Activated B cell treated with CpG ODN at 0.5 μM for 24 hours (primary cell): ENCODE data around the gene KCNJ13. TPM values are rescaled to one million over a fixed set of nuclear protein-coding genes. Genes with fewer than 3 reads are reported as not detected.

Experiments used
- ATAC-seq: fragments of 200-7000 bp; cut with Tn5 transposase; one replicate; pipeline ENCODE4 v1.10.0; 2021; ENCODE audit warnings: low read depth, mild to moderate bottlenecking, moderate library complexity
- CTCF ChIA-PET: fragments of 350-600 bp; sonication (Branson Sonifier 250); formaldehyde crosslinking; loops from one replicate; lab custom pipeline; 2021; ENCODE audit warnings: antibody characterized with exemption; lab: Charles Lee
- POLR2A ChIA-PET: fragments of 350-600 bp; sonication (Branson Sonifier 250); formaldehyde crosslinking; loops from one replicate; lab custom pipeline; 2021; ENCODE audit warnings: antibody characterized with exemption; lab: Charles Lee
- DNase-seq: peaks from one replicate; pipeline ENCODE4 v3.0.0; 2022
- H3K27ac Mint-ChIP-seq: one replicate; pipeline ENCODE4 v1.8.0; 2020; ENCODE audit warnings: mixed read lengths
- H3K27me3 Mint-ChIP-seq: one replicate; pipeline ENCODE4 v1.8.0; 2021; ENCODE audit warnings: mixed read lengths
- H3K36me3 Mint-ChIP-seq: one replicate; pipeline ENCODE4 v1.8.0; 2021; ENCODE audit warnings: low read depth, mixed read lengths
- H3K4me1 Mint-ChIP-seq: one replicate; pipeline ENCODE4 v1.8.0; 2021; ENCODE audit warnings: mixed read lengths
- H3K4me3 Mint-ChIP-seq: one replicate; pipeline ENCODE4 v1.8.0; 2020; ENCODE audit warnings: mild to moderate bottlenecking, mixed read lengths
- H3K9me3 Mint-ChIP-seq: one replicate; pipeline ENCODE4 v1.8.0; 2020; ENCODE audit warnings: mixed read lengths
- CTCF ChIP-seq: fragments of 200-600 bp; IDR thresholded peaks from one replicate; pipeline ENCODE4 v1.8.0; 2022; ENCODE audit warnings: antibody characterized with exemption, mild to moderate bottlenecking
- intact Hi-C: fragments of 100-400 bp; cut with micrococcal nuclease; formaldehyde crosslinking; loops from one replicate; pipeline ENCODE4 v1.15.1; 2024
- total RNA-seq: library from RNA; stranded (reverse); gene quantifications from 2 replicates; pipeline ENCODE4 v1.2.3, GENCODE V29; 2022

KCNJ13 gene
- total RNA-seq, 1 donor from 2014 or later = not detected

- no peak overlapping the region for H3K4me3 Mint-ChIP-seq
- intact Hi-C loops = no loop called here
- CTCF ChIA-PET = no interaction called here
- peaks cover 35% of the 10 kb centered on the region for H3K36me3 Mint-ChIP-seq
- H3K4me1 Mint-ChIP-seq = peaks cover 11% of the 10 kb centered on the region
- TF ChIP-seq CTCF = no peak
- H3K9me3 Mint-ChIP-seq = no peaks in the 10 kb centered on the region
- H3K27ac Mint-ChIP-seq = no peak overlapping the region
- POLR2A ChIA-PET = interaction anchor here (0.7 to 0.8 kb wide), 2 partner anchors 11 to 27 kb away, joined by 3 to 12 read pairs; no protein-coding TSS in a partner anchor
- no peaks in the 10 kb centered on the region for H3K27me3 Mint-ChIP-seq
- DNase-seq = no peak
- ATAC-seq = no peak
Observed at GRCh38 chr2:232783278-232783677, 6.9 kb upstream of the KCNJ13 start.

GRCh38 chr2:232781765-232782164, 5.4 kb upstream of the KCNJ13 start:
- Mint-ChIP-seq H3K27me3 (no peaks in the 10 kb centered on the region), H3K36me3 (peaks cover 24% of the 10 kb centered on the region), H3K4me1 (peaks cover 11% of the 10 kb centered on the region), H3K27ac (peak overlapping the region; percentile 72), H3K9me3 (no peaks in the 10 kb centered on the region), H3K4me3 (peak overlapping the region; percentile 25)
- intact Hi-C loops = no loop called here
- ChIA-PET POLR2A (no interaction called here), CTCF (no interaction called here)
- TF ChIP-seq CTCF = no peak
- DNase-seq = no peak
- ATAC-seq = peak; percentile 98

GRCh38 chr2:232779934-232780333, 3.6 kb upstream of the KCNJ13 start:
- peaks cover 30% of the 10 kb centered on the region for H3K36me3 Mint-ChIP-seq
- H3K27ac Mint-ChIP-seq = no peak overlapping the region
- no peak for TF ChIP-seq CTCF
- ChIA-PET CTCF (no interaction called here), POLR2A (no interaction called here)
- H3K27me3 Mint-ChIP-seq = no peaks in the 10 kb centered on the region
- intact Hi-C loops = no loop called here
- no peak overlapping the region for H3K4me3 Mint-ChIP-seq
- no peaks in the 10 kb centered on the region for H3K9me3 Mint-ChIP-seq
- peaks cover 11% of the 10 kb centered on the region for H3K4me1 Mint-ChIP-seq
- DNase-seq = no peak
- no peak for ATAC-seq

- Mint-ChIP-seq H3K36me3 (peaks cover 27% of the 10 kb centered on the region), H3K27me3 (no peaks in the 10 kb centered on the region), H3K27ac (no peak overlapping the region), H3K9me3 (no peaks in the 10 kb centered on the region), H3K4me1 (peaks cover 11% of the 10 kb centered on the region), H3K4me3 (no peak overlapping the region)
- no peak for TF ChIP-seq CTCF
- intact Hi-C loops = no loop called here
- ChIA-PET POLR2A (no interaction called here), CTCF (no interaction called here)
- ATAC-seq = no peak
- no peak for DNase-seq
Observed at GRCh38 chr2:232779465-232779864, 3.1 kb upstream of the KCNJ13 start.

- H3K4me3 Mint-ChIP-seq = no peak overlapping the region
- H3K36me3 Mint-ChIP-seq = peaks cover 34% of the 10 kb centered on the region
- POLR2A ChIA-PET = no interaction called here
- TF ChIP-seq CTCF = no peak
- peaks cover 17% of the 10 kb centered on the region for H3K4me1 Mint-ChIP-seq
- H3K27me3 Mint-ChIP-seq = no peaks in the 10 kb centered on the region
- intact Hi-C loops = no loop called here
- CTCF ChIA-PET = no interaction called here
- H3K9me3 Mint-ChIP-seq = no peaks in the 10 kb centered on the region
- DNase-seq (no peak), ATAC-seq (no peak)
- no peak overlapping the region for H3K27ac Mint-ChIP-seq
Observed at GRCh38 chr2:232777276-232777675, 911 bp upstream of the KCNJ13 start.
